HG03103 (cell line): ENCODE results near the gene HEG1.

Experiments used
- ATAC-seq: cut with Tn5 transposase; IDR thresholded peaks from one replicate; pipeline ENCODE4 v1.9.1; 2021; ENCODE audit warnings: low read depth; ENCODE audit not compliant: unreplicated experiment

Gene HEG1

GRCh38 chr3:124993466-124993865 is 62.3 kb downstream of the HEG1 start:
- ATAC-seq: no peak

- no peak for ATAC-seq
Observed at GRCh38 chr3:124992041-124992440, 63.8 kb downstream of the HEG1 start.

- ATAC-seq: no peak
Observed at GRCh38 chr3:124986192-124987143, 69.3 kb downstream of the HEG1 start.

GRCh38 chr3:124985349-124985748 is 70.4 kb downstream of the HEG1 start:
- no peak for ATAC-seq

GRCh38 chr3:124984754-124985153 is 71.0 kb downstream of the HEG1 start:
- no peak for ATAC-seq

GRCh38 chr3:124982855-124983254 is 72.9 kb downstream of the HEG1 start:
- no peak for ATAC-seq

- ATAC-seq: no peak
Observed at GRCh38 chr3:124981472-124981871, 74.3 kb downstream of the HEG1 start.

- no peak for ATAC-seq
Observed at GRCh38 chr3:124978627-124979026, 77.2 kb downstream of the HEG1 start.

- no peak for ATAC-seq
Observed at GRCh38 chr3:124976383-124976782, 79.4 kb downstream of the HEG1 start.

- no peak for ATAC-seq
Observed at GRCh38 chr3:124974691-124975090, 81.1 kb downstream of the HEG1 start.

- no peak for ATAC-seq
Observed at GRCh38 chr3:124973290-124973689, 82.5 kb downstream of the HEG1 start.

GRCh38 chr3:124972457-124972856 is 83.3 kb downstream of the HEG1 start:
- no peak for ATAC-seq

GRCh38 chr3:124969963-124970722 is 85.7 kb downstream of the HEG1 start:
- ATAC-seq: no peak

GRCh38 chr3:124969190-124969589 is 86.6 kb downstream of the HEG1 start:
- no peak for ATAC-seq

- ATAC-seq: no peak
Observed at GRCh38 chr3:124967964-124968363, 87.8 kb downstream of the HEG1 start.

- no peak for ATAC-seq
Observed at GRCh38 chr3:124966521-124967445, 89.0 kb downstream of the HEG1 start.

- no peak for ATAC-seq
Observed at GRCh38 chr3:124965413-124965812, 90.4 kb downstream of the HEG1 start.

GRCh38 chr3:124964387-124964786 is 91.4 kb downstream of the HEG1 start:
- no peak for ATAC-seq

- ATAC-seq: no peak
Observed at GRCh38 chr3:124963755-124964154, 92.0 kb downstream of the HEG1 start.

- ATAC-seq: no peak
Observed at GRCh38 chr3:124962403-124962940, 93.3 kb downstream of the HEG1 start.
